GM18508 (cell line): ENCODE measurements around the gene BUD31.
A peak's percentile ranks its signal among the peaks of the same experiment; 100 is the strongest.
"Not testable (repeated sequence)": the region's sequence is repeated elsewhere in the genome, so short reads cannot be mapped to it uniquely, and the experiment has no call there.

Experiments
- ATAC-seq: cut with Tn5 transposase; IDR thresholded peaks from one replicate; pipeline ENCODE4 v1.9.1; 2021; ENCODE audit warnings: moderate number of reproducible peaks; ENCODE audit not compliant: insufficient read depth, unreplicated experiment

Gene BUD31

GRCh38 chr7:99380032-99380822 is 28.5 kb upstream of the BUD31 start:
- ATAC-seq: no peak

GRCh38 chr7:99380823-99381663 is 27.7 kb upstream of the BUD31 start:
- ATAC-seq: peak; percentile 65

GRCh38 chr7:99381664-99382075 is 27.1 kb upstream of the BUD31 start:
- no peak for ATAC-seq

GRCh38 chr7:99383203-99383602 is 25.6 kb upstream of the BUD31 start:
- no peak for ATAC-seq

- no peak for ATAC-seq
Observed at GRCh38 chr7:99383791-99384370, 24.9 kb upstream of the BUD31 start.

- ATAC-seq: no peak
Observed at GRCh38 chr7:99384523-99384922, 24.2 kb upstream of the BUD31 start.

- ATAC-seq: no peak
Observed at GRCh38 chr7:99385564-99385963, 23.2 kb upstream of the BUD31 start.

- no peak for ATAC-seq
Observed at GRCh38 chr7:99386584-99387238, 22.1 kb upstream of the BUD31 start.

GRCh38 chr7:99387239-99387635 is 21.5 kb upstream of the BUD31 start:
- ATAC-seq: not testable (repeated sequence)

GRCh38 chr7:99387912-99388311 is 20.9 kb upstream of the BUD31 start:
- ATAC-seq: no peak

- no peak for ATAC-seq
Observed at GRCh38 chr7:99389772-99390171, 19.0 kb upstream of the BUD31 start.

- ATAC-seq: no peak
Observed at GRCh38 chr7:99390941-99391602, 17.7 kb upstream of the BUD31 start.

GRCh38 chr7:99392046-99392445 is 16.7 kb upstream of the BUD31 start:
- no peak for ATAC-seq

- no peak for ATAC-seq
Observed at GRCh38 chr7:99392659-99393354, 16.0 kb upstream of the BUD31 start.

- no peak for ATAC-seq
Observed at GRCh38 chr7:99393355-99394187, 15.2 kb upstream of the BUD31 start.

- no peak for ATAC-seq
Observed at GRCh38 chr7:99394188-99394502, 14.6 kb upstream of the BUD31 start.

- ATAC-seq: no peak
Observed at GRCh38 chr7:99395616-99396327, 13.0 kb upstream of the BUD31 start.
